Gastrocnemius medialis (tissue), 4 donors: ENCODE measurements around the gene MAD1L1.

Experiments used
- POLR2A ChIP-seq, 2 donors: fragments of 450-650 bp; IDR thresholded peaks; one replicate each; pipeline ENCODE4 v1.6.1; 2017; ENCODE audit warnings: antibody characterized with exemption in 2 of 2, mild to moderate bottlenecking in 2 of 2, moderate library complexity in 2 of 2
- TF ChIP-seq, protein P1 (sequence below), 5 experiments: fragments of 450-650 bp in 3 of 5; fragments of 200-600 bp in 2 of 5; sonication (generic) in 2 of 5; IDR thresholded peaks in 4 of 5; conservative IDR thresholded peaks in 1 of 5; 1 replicate in 4 of 5; 2 replicates in 1 of 5; pipeline ENCODE4 v1.5.1; 2016 to 2019; ENCODE audit warnings: antibody characterized with exemption in 5 of 5, mild to moderate bottlenecking in 3 of 5, moderate library complexity in 3 of 5

- TF ChIP-seq, protein P1, sequence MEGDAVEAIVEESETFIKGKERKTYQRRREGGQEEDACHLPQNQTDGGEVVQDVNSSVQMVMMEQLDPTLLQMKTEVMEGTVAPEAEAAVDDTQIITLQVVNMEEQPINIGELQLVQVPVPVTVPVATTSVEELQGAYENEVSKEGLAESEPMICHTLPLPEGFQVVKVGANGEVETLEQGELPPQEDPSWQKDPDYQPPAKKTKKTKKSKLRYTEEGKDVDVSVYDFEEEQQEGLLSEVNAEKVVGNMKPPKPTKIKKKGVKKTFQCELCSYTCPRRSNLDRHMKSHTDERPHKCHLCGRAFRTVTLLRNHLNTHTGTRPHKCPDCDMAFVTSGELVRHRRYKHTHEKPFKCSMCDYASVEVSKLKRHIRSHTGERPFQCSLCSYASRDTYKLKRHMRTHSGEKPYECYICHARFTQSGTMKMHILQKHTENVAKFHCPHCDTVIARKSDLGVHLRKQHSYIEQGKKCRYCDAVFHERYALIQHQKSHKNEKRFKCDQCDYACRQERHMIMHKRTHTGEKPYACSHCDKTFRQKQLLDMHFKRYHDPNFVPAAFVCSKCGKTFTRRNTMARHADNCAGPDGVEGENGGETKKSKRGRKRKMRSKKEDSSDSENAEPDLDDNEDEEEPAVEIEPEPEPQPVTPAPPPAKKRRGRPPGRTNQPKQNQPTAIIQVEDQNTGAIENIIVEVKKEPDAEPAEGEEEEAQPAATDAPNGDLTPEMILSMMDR (IDR thresholded peaks at IDR 0.05 in 4 of 5, conservative IDR thresholded peaks at IDR 0.05 in 1 of 5) = no peak
- TF ChIP-seq POLR2A (IDR thresholded peaks at IDR 0.05) = no peak
These were observed 299.5 kb downstream of the MAD1L1 start for GRCh38 chr7:1933066-1933750.
